HFFc6 (cell line): ENCODE measurements around the gene HKDC1. TPM values are rescaled to one million over a fixed set of nuclear protein-coding genes. Genes with fewer than 3 reads are reported as not detected.

Experiments
- DNase-seq: peaks from one replicate; pipeline ENCODE4 v3.0.0-alpha.2; 2018
- H3K27ac Mint-ChIP-seq: 2 replicates; pipeline ENCODE4 v1.8.0; 2020; ENCODE audit warnings: mild to moderate bottlenecking, mixed read lengths
- H3K27me3 Mint-ChIP-seq: 2 replicates; pipeline ENCODE4 v1.8.0; 2021; ENCODE audit warnings: mild to moderate bottlenecking, moderate library complexity, mixed read lengths; ENCODE audit not compliant: insufficient read depth
- H3K36me3 Mint-ChIP-seq: 2 replicates; pipeline ENCODE4 v1.8.0; 2021; ENCODE audit warnings: low read depth, mixed read lengths
- H3K4me1 Mint-ChIP-seq: 2 replicates; pipeline ENCODE4 v1.8.0; 2020; ENCODE audit warnings: low read depth, mixed read lengths
- H3K4me3 Mint-ChIP-seq: 2 replicates; pipeline ENCODE4 v1.8.0; 2020; ENCODE audit warnings: mild to moderate bottlenecking, moderate library complexity, mixed read lengths
- H3K9me3 Mint-ChIP-seq: 2 replicates; pipeline ENCODE4 v1.8.0; 2020; ENCODE audit warnings: mild to moderate bottlenecking, mixed read lengths
- CTCF ChIP-seq: fragments of 200-600 bp; sonication (generic); IDR thresholded peaks from 2 replicates; pipeline ENCODE4 v1.5.0; 2021; ENCODE audit warnings: antibody characterized with exemption, mild to moderate bottlenecking
- total RNA-seq, 6 experiments: library from RNA; stranded (reverse); fragmentation: NEBNext Ultra II Directional; extraction: Animal tissue kit (Norgen Biotek cat#: 25700); gene quantifications; 2 replicates in 1 of 6; 3 replicates in 5 of 6; pipeline ENCODE4 v1.2.3, GENCODE V29; 2021

HKDC1 gene
- total RNA-seq, 6 experiments from 2014 or later, result 0.09 to 0.54 (median 0.42) TPM

- no peak for TF ChIP-seq CTCF
- H3K27me3 Mint-ChIP-seq, result peaks cover 53% of the 10 kb centered on the region
- no peaks in the 10 kb centered on the region for H3K36me3 Mint-ChIP-seq
- no peak for DNase-seq
- peaks cover 4% of the 10 kb centered on the region; the same call in 1 of the 2 replicates for H3K4me1 Mint-ChIP-seq
- H3K4me3 Mint-ChIP-seq, result no peak overlapping the region
- no peaks in the 10 kb centered on the region for H3K9me3 Mint-ChIP-seq
- H3K27ac Mint-ChIP-seq, result no peak overlapping the region
These were observed 41.1 kb downstream of the HKDC1 start for GRCh38 chr10:69261184-69261583.

GRCh38 chr10:69262292-69262751 is 42.2 kb downstream of the HKDC1 start:
- Mint-ChIP-seq H3K27me3 (peaks cover 44% of the 10 kb centered on the region), H3K4me3 (no peak overlapping the region)

GRCh38 chr10:69265521-69265920 is 45.4 kb downstream of the HKDC1 start:
- no peak for DNase-seq
- no peaks in the 10 kb centered on the region for H3K9me3 Mint-ChIP-seq
- H3K4me3 Mint-ChIP-seq, result no peak overlapping the region
- TF ChIP-seq CTCF, result no peak
- H3K36me3 Mint-ChIP-seq, result no peaks in the 10 kb centered on the region
- no peak overlapping the region for H3K27ac Mint-ChIP-seq
- peaks cover 4% of the 10 kb centered on the region; the same call in 1 of the 2 replicates for H3K4me1 Mint-ChIP-seq
- peaks cover 48% of the 10 kb centered on the region for H3K27me3 Mint-ChIP-seq

More at GRCh38 chr10:69262292-69262751, 42.2 kb downstream of the HKDC1 start:
- H3K4me1 Mint-ChIP-seq, result peaks cover 4% of the 10 kb centered on the region; the same call in 1 of the 2 replicates
- H3K27ac Mint-ChIP-seq, result no peak overlapping the region
- no peak for DNase-seq
- H3K9me3 Mint-ChIP-seq, result no peaks in the 10 kb centered on the region
- TF ChIP-seq CTCF, result no peak
- H3K36me3 Mint-ChIP-seq, result no peaks in the 10 kb centered on the region

GRCh38 chr10:69268761-69269416 is 48.8 kb downstream of the HKDC1 start:
- Mint-ChIP-seq H3K4me1 (no peaks in the 10 kb centered on the region; the same call in 1 of the 2 replicates), H3K4me3 (no peak overlapping the region), H3K27me3 (peaks cover 33% of the 10 kb centered on the region), H3K9me3 (peaks cover 23% of the 10 kb centered on the region), H3K36me3 (peaks cover 8% of the 10 kb centered on the region; the same call in 1 of the 2 replicates), H3K27ac (no peak overlapping the region)
- no peak for DNase-seq
- no peak for TF ChIP-seq CTCF

- DNase-seq, result no peak
- Mint-ChIP-seq H3K4me3 (no peak overlapping the region), H3K36me3 (peaks cover 8% of the 10 kb centered on the region; the same call in 1 of the 2 replicates), H3K27me3 (peaks cover 28% of the 10 kb centered on the region), H3K27ac (no peak overlapping the region), H3K4me1 (no peaks in the 10 kb centered on the region; the same call in 1 of the 2 replicates), H3K9me3 (peaks cover 24% of the 10 kb centered on the region)
- TF ChIP-seq CTCF, result no peak
These were observed 49.6 kb downstream of the HKDC1 start for GRCh38 chr10:69269761-69270160.
